DOHH2 (cell line): ENCODE results near the gene MRPL4.

Experiments
- H3F3A ChIP-seq: fragments of 200-600 bp; sonication (generic), shearing (Covaris generic); 2 replicates; pipeline ENCODE4 v1.6.0; 2016; ENCODE audit warnings: antibody characterized with exemption, mild to moderate bottlenecking; ENCODE audit not compliant: control insufficient read depth, insufficient read depth
- H3K27ac ChIP-seq: fragments of 200-600 bp; sonication (generic); 2 replicates; pipeline ENCODE4 v1.5.1; 2014; ENCODE audit warnings: low read depth, mild to moderate bottlenecking, low read length, moderate library complexity
- H3K27me3 ChIP-seq: fragments of 200-600 bp; sonication (generic); 2 replicates; pipeline ENCODE4 v1.6.1; 2014; ENCODE audit warnings: mild to moderate bottlenecking, low read length, mixed read lengths; ENCODE audit not compliant: control insufficient read depth
- H3K36me3 ChIP-seq: fragments of 200-600 bp; sonication (generic); 2 replicates; pipeline ENCODE4 v1.6.1; 2014; ENCODE audit warnings: mild to moderate bottlenecking, low read length, moderate library complexity, mixed read lengths; ENCODE audit not compliant: control insufficient read depth
- H3K4me1 ChIP-seq: fragments of 200-600 bp; sonication (generic); 2 replicates; pipeline ENCODE4 v1.6.1; 2014; ENCODE audit warnings: mild to moderate bottlenecking, low read length, mixed read lengths; ENCODE audit not compliant: control insufficient read depth
- H3K4me2 ChIP-seq: fragments of 200-600 bp; sonication (generic); 2 replicates; pipeline ENCODE4 v1.6.0; 2014; ENCODE audit warnings: mild to moderate bottlenecking, low read length, moderate library complexity
- H3K4me3 ChIP-seq: fragments of 200-600 bp; sonication (generic); 2 replicates; pipeline ENCODE4 v1.5.1; 2014; ENCODE audit warnings: mild to moderate bottlenecking, low read length, mixed read lengths
- H3K79me2 ChIP-seq: fragments of 200-600 bp; sonication (generic); 2 replicates; pipeline ENCODE4 v1.6.1; 2014; ENCODE audit warnings: mild to moderate bottlenecking, low read length, mixed read lengths; ENCODE audit not compliant: control insufficient read depth
- H3K9me2 ChIP-seq: fragments of 200-600 bp; sonication (generic); replicated peaks from 2 replicates; pipeline ENCODE4 v1.6.1; 2014; ENCODE audit warnings: mild to moderate bottlenecking, low read length, mixed read lengths; ENCODE audit not compliant: control insufficient read depth
- H3K9me3 ChIP-seq: fragments of 200-600 bp; sonication (generic); 2 replicates; pipeline ENCODE4 v1.6.1; 2014; ENCODE audit warnings: antibody characterized with exemption, low read length, mixed read lengths; ENCODE audit not compliant: control insufficient read depth, insufficient read depth
- H4K20me1 ChIP-seq: fragments of 200-600 bp; sonication (generic); 2 replicates; pipeline ENCODE4 v1.6.0; 2014; ENCODE audit warnings: low read depth, mild to moderate bottlenecking, antibody characterized with exemption, low read length, moderate library complexity; ENCODE audit not compliant: control insufficient read depth, insufficient read depth
- EZH2phosphoT487 ChIP-seq: fragments of 200-600 bp; sonication (generic); IDR thresholded peaks from 2 replicates; pipeline ENCODE4 v1.6.1; 2017; ENCODE audit warnings: borderline replicate concordance, mild to moderate bottlenecking, antibody characterized with exemption, low read length, moderate library complexity, mixed read lengths
- TF ChIP-seq, protein P1 (sequence below): fragments of 200-600 bp; sonication (generic); IDR thresholded peaks from one replicate; pipeline ENCODE4 v1.5.1; 2014; ENCODE audit warnings: antibody characterized with exemption, mild to moderate bottlenecking, low read depth, low read length; ENCODE audit not compliant: poor library complexity, severe bottlenecking

MRPL4 gene

DNA sequence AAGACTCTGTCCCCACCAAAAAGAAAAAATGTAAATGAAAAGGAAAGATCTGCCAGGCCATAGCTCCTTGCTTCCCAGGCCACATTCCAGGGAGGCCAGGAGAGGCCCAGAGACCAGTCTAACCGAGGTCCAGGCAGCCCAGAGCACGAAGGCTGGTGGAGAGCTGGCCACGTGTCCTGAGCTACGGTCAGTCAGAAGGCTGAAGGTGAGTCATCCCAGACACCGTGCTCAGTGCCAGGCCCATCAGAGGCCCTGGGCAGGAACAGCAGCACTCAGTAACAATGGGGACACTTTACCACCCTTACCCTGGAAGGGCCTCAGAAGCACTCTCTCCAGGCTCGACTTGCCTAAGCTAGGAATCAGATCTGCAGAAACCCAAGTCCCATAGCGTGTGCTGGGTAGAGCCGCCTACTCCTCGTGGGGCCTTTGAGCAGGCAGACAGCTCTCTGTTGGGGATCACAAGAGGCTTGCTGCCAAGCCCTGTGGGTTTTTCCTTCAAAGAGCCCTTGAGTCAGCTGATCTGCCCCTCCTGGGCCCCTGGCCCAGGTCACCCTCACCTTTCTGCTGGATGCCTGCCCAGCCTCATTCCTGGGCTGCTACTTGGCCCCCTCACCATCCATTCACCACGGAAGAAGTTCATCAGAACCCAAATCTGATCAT, 45.7 kb upstream of the MRPL4 start:
- Histone ChIP-seq H3K36me3 (peaks cover 7% of the 10 kb centered on the region; the same call in 1 of the 2 replicates), H3F3A (peaks cover 11% of the 10 kb centered on the region), H3K27ac (peak overlapping the region; percentile 0; the same call in 1 of the 2 replicates), H4K20me1 (no peaks in the 10 kb centered on the region), H3K4me3 (no peak overlapping the region), H3K9me2 (no peaks in the 10 kb centered on the region), H3K9me3 (no peaks in the 10 kb centered on the region), H3K4me2 (no peak overlapping the region), H3K4me1 (peaks cover 50% of the 10 kb centered on the region), H3K27me3 (no peaks in the 10 kb centered on the region), H3K79me2 (peaks cover 27% of the 10 kb centered on the region)
- TF ChIP-seq, protein P1, sequence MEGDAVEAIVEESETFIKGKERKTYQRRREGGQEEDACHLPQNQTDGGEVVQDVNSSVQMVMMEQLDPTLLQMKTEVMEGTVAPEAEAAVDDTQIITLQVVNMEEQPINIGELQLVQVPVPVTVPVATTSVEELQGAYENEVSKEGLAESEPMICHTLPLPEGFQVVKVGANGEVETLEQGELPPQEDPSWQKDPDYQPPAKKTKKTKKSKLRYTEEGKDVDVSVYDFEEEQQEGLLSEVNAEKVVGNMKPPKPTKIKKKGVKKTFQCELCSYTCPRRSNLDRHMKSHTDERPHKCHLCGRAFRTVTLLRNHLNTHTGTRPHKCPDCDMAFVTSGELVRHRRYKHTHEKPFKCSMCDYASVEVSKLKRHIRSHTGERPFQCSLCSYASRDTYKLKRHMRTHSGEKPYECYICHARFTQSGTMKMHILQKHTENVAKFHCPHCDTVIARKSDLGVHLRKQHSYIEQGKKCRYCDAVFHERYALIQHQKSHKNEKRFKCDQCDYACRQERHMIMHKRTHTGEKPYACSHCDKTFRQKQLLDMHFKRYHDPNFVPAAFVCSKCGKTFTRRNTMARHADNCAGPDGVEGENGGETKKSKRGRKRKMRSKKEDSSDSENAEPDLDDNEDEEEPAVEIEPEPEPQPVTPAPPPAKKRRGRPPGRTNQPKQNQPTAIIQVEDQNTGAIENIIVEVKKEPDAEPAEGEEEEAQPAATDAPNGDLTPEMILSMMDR: no peak
- TF ChIP-seq EZH2phosphoT487: no peak

DNA sequence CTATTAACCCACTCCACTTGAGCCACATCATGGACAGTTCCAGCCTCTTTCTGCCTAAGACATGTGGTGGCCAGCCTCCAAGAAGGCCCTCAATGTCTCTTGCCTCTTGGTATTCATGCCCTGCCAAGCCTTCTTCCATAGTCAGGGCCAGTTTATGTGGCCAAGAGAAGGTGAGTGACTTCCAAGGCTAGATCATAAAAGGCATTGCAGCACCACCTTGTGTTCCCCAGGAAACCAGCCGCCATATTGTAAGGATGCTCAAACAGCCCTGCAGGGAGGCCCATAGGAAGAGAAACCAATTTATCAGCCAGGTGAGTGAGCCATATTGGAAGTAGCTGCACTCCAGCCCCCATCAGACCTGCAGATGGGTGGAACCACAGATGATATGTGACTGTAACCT, 45.0 kb upstream of the MRPL4 start:
- peaks cover 43% of the 10 kb centered on the region for H3K4me1 ChIP-seq
- H3K9me2 ChIP-seq: no peaks in the 10 kb centered on the region
- no peaks in the 10 kb centered on the region for H3K27me3 ChIP-seq
- H3F3A ChIP-seq: peaks cover 5% of the 10 kb centered on the region; the same call in 1 of the 2 replicates
- H3K36me3 ChIP-seq: peaks cover 10% of the 10 kb centered on the region; the same call in 1 of the 2 replicates
- no peaks in the 10 kb centered on the region for H3K9me3 ChIP-seq
- no peaks in the 10 kb centered on the region for H4K20me1 ChIP-seq
- H3K27ac ChIP-seq: no peak overlapping the region
- no peak overlapping the region for H3K4me3 ChIP-seq
- TF ChIP-seq EZH2phosphoT487: no peak
- TF ChIP-seq, protein P1: peak; percentile 30
- H3K79me2 ChIP-seq: peaks cover 25% of the 10 kb centered on the region
- no peak overlapping the region for H3K4me2 ChIP-seq

DNA sequence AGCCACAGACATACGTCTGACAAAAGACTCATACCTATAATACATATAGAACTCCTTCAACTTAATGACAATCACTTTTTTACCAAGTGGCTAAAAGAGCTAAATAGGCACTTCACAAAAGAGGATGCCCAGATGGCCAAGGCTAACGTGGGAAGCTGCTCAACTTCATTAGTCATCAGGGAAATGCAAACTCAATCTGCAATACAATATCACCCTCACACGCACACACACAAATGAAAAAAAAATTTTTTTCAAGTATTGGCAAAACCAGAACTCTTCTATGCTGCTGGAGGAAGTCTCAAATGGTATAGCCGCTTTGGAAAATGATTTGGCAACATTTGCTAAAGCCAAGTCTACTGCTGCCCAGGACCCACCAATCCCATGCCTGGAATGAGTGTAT, 42.7 kb upstream of the MRPL4 start:
- Histone ChIP-seq H3K4me3 (no peak overlapping the region), H4K20me1 (no peaks in the 10 kb centered on the region), H3K4me2 (no peak overlapping the region), H3K27me3 (no peaks in the 10 kb centered on the region), H3K79me2 (peaks cover 6% of the 10 kb centered on the region; the same call in 1 of the 2 replicates), H3K9me3 (no peaks in the 10 kb centered on the region), H3K9me2 (no peaks in the 10 kb centered on the region), H3K27ac (no peak overlapping the region), H3K36me3 (peaks cover 10% of the 10 kb centered on the region; the same call in 1 of the 2 replicates), H3F3A (peaks cover 6% of the 10 kb centered on the region; the same call in 1 of the 2 replicates), H3K4me1 (peaks cover 27% of the 10 kb centered on the region)
- TF ChIP-seq, protein P1: no peak
- TF ChIP-seq EZH2phosphoT487: no peak
